ENCODE results near the gene DEF6.

GRCh38 chr6:35319346-35320030, 21.9 kb downstream of the DEF6 start:
- TF ChIP-seq EZH2phosphoT487 (IDR thresholded peaks at IDR 0.05; ENCODE audit: borderline replicate concordance, low read length) (no peak), CTCF (conservative IDR thresholded peaks at IDR 0.05; ENCODE audit: low read depth, low read length) (no peak), EZH2 (IDR thresholded peaks at IDR 0.05; ENCODE audit: low read length, unreplicated experiment) (no peak)

Measured in PC-3 (cell line).